NK-92 (cell line): ENCODE measurements around the gene OR51E1.

Source experiments
- DNase-seq: peaks from one replicate; lab custom pipeline; 2025; ENCODE audit not compliant: unreplicated experiment; lab: John Stamatoyannopoulos, UW

OR51E1 gene

DNA sequence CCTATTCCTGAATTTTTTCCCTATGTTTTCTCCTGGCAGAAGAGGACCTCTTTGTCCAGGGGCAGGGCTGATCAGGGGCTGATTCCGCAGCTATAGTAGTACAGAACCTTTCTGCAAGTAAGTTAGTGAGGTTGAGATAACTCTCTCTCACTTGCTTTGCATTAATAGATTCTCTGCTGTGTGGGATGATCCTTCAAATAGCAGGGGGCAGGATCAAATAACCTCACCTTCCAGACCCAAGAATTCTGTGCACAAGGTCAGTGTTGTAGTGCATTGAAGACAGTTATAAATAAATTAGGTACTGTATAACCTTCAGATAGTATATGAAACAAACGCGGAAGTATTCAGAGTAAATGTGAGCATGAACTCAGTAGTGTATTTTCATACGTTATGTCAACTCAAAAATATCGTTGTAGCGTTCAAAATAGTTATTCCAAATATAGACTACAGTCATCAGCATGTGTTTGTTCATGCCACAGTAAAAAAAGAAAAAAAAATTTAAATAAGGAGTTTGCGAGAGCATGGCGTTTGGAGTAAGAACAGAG, 61.1 kb downstream of the OR51E1 start:
- no peak for DNase-seq
